Measurements from ENCODE around the gene SLC6A20.

Gene SLC6A20, protein sequence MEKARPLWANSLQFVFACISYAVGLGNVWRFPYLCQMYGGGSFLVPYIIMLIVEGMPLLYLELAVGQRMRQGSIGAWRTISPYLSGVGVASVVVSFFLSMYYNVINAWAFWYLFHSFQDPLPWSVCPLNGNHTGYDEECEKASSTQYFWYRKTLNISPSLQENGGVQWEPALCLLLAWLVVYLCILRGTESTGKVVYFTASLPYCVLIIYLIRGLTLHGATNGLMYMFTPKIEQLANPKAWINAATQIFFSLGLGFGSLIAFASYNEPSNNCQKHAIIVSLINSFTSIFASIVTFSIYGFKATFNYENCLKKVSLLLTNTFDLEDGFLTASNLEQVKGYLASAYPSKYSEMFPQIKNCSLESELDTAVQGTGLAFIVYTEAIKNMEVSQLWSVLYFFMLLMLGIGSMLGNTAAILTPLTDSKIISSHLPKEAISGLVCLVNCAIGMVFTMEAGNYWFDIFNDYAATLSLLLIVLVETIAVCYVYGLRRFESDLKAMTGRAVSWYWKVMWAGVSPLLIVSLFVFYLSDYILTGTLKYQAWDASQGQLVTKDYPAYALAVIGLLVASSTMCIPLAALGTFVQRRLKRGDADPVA

DNA sequence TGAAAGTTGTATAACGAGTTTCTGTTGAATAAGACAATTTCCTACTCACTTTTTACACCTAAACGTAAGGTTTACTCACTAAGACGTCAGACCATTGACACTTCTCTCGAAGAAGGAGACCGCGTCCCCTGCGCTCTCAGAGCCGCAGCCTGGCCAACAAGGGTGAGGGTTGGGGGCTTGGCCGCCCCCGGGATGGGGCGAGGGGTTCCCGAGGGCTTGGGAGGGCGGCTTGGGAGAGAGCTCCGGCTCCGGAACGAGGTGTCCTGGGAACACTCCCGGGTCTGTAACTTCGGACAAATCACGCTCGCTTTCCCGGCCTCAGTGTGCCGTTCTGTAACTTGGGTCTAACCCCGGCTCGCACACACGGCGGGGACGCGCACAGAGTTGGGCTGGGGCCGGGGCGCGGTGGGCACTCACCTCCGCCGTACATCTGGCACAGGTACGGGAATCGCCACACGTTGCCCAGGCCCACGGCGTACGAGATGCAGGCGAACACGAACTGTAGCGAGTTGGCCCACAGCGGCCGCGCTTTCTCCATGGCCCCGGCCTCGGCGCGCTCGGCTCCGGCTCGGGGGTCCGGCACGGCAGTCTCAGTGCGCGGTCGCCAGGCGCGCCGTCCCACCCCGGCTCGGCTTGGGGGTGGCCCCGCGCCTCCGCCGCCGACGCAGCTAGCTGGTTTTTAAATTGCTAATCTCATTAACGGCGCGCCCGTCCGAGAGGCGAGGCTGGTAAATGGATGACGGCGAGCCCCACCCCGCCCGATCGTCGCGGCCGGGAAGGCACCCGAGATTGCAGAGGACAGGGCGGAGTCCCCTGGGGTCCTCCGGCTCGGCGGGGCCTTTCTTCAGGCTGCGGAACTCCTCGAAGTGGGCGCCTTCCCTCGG lies at the start of gene SLC6A20:
Gene SLC6A20, minus strand, starts transcription at position 655 of the 884 bp plus-strand sequence. Its CDS starts 117 bp downstream, at position 538.
- DNase-seq (ENCODE audit: low read depth): peak; percentile 33
- peak within 1 kb of the TSS; percentile 29 for H3K4me3 ChIP-seq (ENCODE audit: low read length)
- TF ChIP-seq CTCF (IDR thresholded peaks at IDR 0.05; ENCODE audit: insufficient read depth, low read depth, low read length, missing control alignments): no peak

GRCh38 chr3:45844616-45845015 lies 48.3 kb upstream of the SLC6A20 start:
- TF ChIP-seq CTCF (IDR thresholded peaks at IDR 0.05; ENCODE audit: insufficient read depth, low read depth, low read length, missing control alignments): no peak
- no peak overlapping the region for H3K4me3 ChIP-seq (ENCODE audit: low read length)
- DNase-seq (ENCODE audit: low read depth): no peak

GRCh38 chr3:45842851-45843625 lies 46.7 kb upstream of the SLC6A20 start:
- no peak for TF ChIP-seq CTCF (IDR thresholded peaks at IDR 0.05; ENCODE audit: insufficient read depth, low read depth, low read length, missing control alignments)
- no peak overlapping the region for H3K4me3 ChIP-seq (ENCODE audit: low read length)
- no peak for DNase-seq (ENCODE audit: low read depth)

- peak within 1 kb of the TSS; percentile 78 for H3K4me3 ChIP-seq (ENCODE audit: low read length)
- peak; percentile 98 for DNase-seq (ENCODE audit: low read depth)
- TF ChIP-seq CTCF (IDR thresholded peaks at IDR 0.05; ENCODE audit: insufficient read depth, low read depth, low read length, missing control alignments): no peak
Measured at GRCh38 chr3:45841757-45842491, 45.6 kb upstream of the SLC6A20 start, which contains the start of gene LZTFL1. LZTFL1 (minus strand) TSS chr3:45842119; CDS start chr3:45841991, 128 bp downstream.

DNA sequence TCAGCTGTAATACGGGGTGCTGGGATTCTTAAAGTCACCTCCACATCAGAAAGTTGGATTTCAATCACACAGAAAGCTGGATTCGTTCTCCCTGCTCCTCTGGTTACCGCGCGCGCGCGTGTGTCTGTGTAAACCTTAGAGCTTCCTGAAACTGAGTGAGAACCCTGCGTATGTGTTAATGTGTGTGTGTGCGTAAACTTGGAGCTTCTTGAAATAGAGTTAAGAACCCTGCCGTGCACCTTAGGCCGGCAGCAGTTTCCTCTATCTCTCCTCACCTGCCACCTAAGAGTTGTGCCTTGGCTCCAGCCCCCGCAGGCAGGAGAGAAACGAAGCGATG lies 45.1 kb upstream of the SLC6A20 start:
- TF ChIP-seq CTCF (IDR thresholded peaks at IDR 0.05; ENCODE audit: insufficient read depth, low read depth, low read length, missing control alignments): no peak
- DNase-seq (ENCODE audit: low read depth): peak; percentile 27
- peak overlapping the region; percentile 78 for H3K4me3 ChIP-seq (ENCODE audit: low read length)

DNA sequence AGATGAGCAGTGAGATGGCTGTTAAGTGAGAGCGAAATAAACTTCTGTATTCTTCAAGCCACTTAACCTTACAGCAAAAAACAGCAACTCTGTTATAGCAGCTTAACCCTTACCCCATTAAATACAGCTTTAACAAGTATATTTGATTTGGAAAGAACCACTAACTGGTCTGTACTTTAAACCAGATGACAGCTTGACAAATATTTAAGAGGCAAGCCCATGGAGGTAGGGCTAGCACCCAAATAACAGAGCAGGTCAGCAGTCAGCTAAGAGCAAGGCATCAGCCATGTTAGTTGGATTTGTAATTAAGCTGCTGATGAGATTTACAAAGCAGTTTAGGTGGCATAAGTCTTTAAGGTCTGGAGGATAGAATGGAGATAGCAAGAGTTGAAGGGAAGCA lies 42.1 kb upstream of the SLC6A20 start:
- TF ChIP-seq CTCF (IDR thresholded peaks at IDR 0.05; ENCODE audit: insufficient read depth, low read depth, low read length, missing control alignments): no peak
- DNase-seq (ENCODE audit: low read depth): no peak

More for the DNA sequence above, 42.1 kb upstream of the SLC6A20 start:
- H3K4me3 ChIP-seq (ENCODE audit: low read length): no peak overlapping the region
